Colonic mucosa (tissue), 4 donors: ENCODE measurements around the gene CAMSAP1. TPM values are rescaled to one million over a fixed set of nuclear protein-coding genes. Genes with fewer than 3 reads are reported as not detected.

Experiments
- DNase-seq: peaks from one replicate; pipeline ENCODE4 v3.0.0-alpha.2; 2020
- H3K27ac ChIP-seq: fragments of 200-600 bp; one replicate; pipeline ENCODE4 v1.8.0; 2021
- H3K27me3 ChIP-seq: fragments of 200-600 bp; one replicate; pipeline ENCODE4 v1.8.0; 2021
- H3K36me3 ChIP-seq: fragments of 200-600 bp; one replicate; pipeline ENCODE4 v1.8.0; 2021
- H3K4me1 ChIP-seq: fragments of 200-600 bp; one replicate; pipeline ENCODE4 v1.8.0; 2021; ENCODE audit warnings: mild to moderate bottlenecking
- H3K4me3 ChIP-seq: fragments of 200-600 bp; one replicate; pipeline ENCODE4 v1.8.0; 2021
- H3K9ac ChIP-seq, 2 donors: one replicate each; pipeline ENCODE4 v1.7.0; 2013; ENCODE audit warnings: control low read depth in 2 of 2, low read depth in 2 of 2, low read length in 2 of 2
- H3K9me3 ChIP-seq: fragments of 200-600 bp; one replicate; pipeline ENCODE4 v1.8.0; 2021
- CTCF ChIP-seq: fragments of 200-600 bp; IDR thresholded peaks from one replicate; pipeline ENCODE4 v1.8.0; 2022; ENCODE audit warnings: antibody characterized with exemption, mild to moderate bottlenecking
- intact Hi-C: fragments of 100-400 bp; cut with DNase I; formaldehyde crosslinking; loops from one replicate; pipeline ENCODE4 v1.14.1; 2022
- total RNA-seq, 2 donors: library from RNA; stranded (reverse); fragmentation: NEBNext Ultra II Directional in 1 of 2; extraction: Animal tissue kit (Norgen Biotek cat#: 25700) in 1 of 2; gene quantifications; one replicate each; pipeline ENCODE4 v1.2.1, GENCODE V29; 2021
- donor health status: healthy.
- donor health status: DM: no; HTN: no; CAD: no.
- donor health status: DM: no; HTN: no; CAD: no.

The CAMSAP1 gene
- total RNA-seq, 2 donors from 2014 or later, result 14.0 to 14.4 TPM

DNA sequence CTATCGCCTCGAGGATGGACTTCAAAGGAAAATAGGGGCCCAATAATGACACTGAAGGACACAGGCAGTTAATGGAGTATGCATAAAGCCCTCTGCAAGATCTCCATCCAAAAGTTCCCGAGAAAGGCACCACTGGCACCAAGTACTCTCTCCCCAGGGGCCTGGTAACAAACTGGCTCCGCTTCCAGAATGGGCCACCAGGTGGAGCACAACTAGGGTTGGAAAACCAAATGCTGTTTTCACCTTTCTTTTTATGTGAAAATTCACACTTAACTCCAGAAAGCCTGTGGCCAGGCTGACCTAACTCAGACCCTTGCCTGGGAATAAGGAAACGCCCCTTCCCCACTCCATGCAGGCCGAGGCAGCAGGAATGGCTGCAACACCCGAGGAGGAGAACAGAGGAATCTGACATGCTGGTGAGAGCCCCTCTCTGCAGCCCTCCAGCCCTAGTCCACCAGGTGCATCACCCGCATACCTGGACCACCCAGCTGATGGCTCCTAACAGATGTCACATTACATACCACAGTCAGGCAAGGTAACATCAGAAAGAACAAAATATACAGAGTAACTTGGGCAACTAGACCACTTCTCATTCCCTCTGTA, 42.8 kb downstream of the CAMSAP1 start:
- DNase-seq, result peak; percentile 58
- Histone ChIP-seq H3K9me3 (no peaks in the 10 kb centered on the region), H3K27me3 (no peaks in the 10 kb centered on the region), H3K27ac (no peak overlapping the region), H3K9ac (no peak overlapping the region), H3K4me3 (no peak overlapping the region), H3K36me3 (no peaks in the 10 kb centered on the region), H3K4me1 (no peaks in the 10 kb centered on the region)
- intact Hi-C loops, result loop anchor here (2.0 to 10.0 kb wide), 2 partner anchors 90 to 258 kb away; no protein-coding TSS in a partner anchor
- peak; percentile 81 for TF ChIP-seq CTCF

- DNase-seq, result no peak
- no peak overlapping the region for H3K27ac ChIP-seq
- no peaks in the 10 kb centered on the region for H3K27me3 ChIP-seq
- intact Hi-C loops, result loop anchor here (10.0 kb wide), 1 partner anchor 92 kb away; no protein-coding TSS in a partner anchor
- no peaks in the 10 kb centered on the region for H3K36me3 ChIP-seq
- H3K9ac ChIP-seq, result no peak overlapping the region
- H3K4me1 ChIP-seq, result no peaks in the 10 kb centered on the region
- no peak for TF ChIP-seq CTCF
- H3K4me3 ChIP-seq, result no peak overlapping the region
- no peaks in the 10 kb centered on the region for H3K9me3 ChIP-seq
These were observed 44.5 kb downstream of the CAMSAP1 start for GRCh38 chr9:135862809-135863208.

DNA sequence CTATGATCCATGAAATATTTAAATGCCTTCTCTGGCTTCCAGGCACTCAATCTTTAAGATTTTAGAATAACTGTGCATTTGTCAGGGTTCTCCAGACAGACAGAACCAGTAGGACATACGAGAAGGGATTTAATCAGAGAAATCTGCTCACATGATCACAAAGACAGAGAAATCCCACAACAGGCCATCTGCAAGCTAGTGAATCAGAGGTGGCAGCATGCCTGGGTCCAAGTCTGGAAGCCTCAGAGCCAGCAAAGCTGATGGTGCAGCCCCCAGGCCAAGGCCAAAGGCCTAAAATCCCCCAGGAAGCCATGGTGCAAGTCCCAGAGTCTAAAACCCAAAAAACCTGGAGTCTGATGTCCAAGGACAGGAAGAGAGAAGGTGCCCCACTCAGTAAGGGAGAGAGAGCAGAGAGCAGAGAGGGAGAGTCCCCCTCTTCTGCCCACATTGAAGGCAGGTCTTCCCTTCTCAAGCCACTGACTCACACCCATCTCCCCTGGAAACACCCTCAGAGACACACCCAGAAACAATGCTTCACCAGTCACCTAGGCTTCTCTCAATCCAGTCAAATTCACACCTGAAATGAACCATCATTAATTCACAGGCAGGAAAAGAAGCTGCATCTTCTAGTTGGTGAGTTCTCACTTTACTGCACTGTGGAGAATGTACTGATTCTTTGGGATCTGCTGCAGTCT, 48.7 kb downstream of the CAMSAP1 start:
- no peaks in the 10 kb centered on the region for H3K36me3 ChIP-seq
- H3K9me3 ChIP-seq, result no peaks in the 10 kb centered on the region
- H3K4me1 ChIP-seq, result no peaks in the 10 kb centered on the region
- no peak overlapping the region for H3K4me3 ChIP-seq
- no peaks in the 10 kb centered on the region for H3K27me3 ChIP-seq
- no peak overlapping the region for H3K27ac ChIP-seq
- intact Hi-C loops, result no loop called here
- DNase-seq, result no peak
- TF ChIP-seq CTCF, result no peak
- no peak overlapping the region for H3K9ac ChIP-seq

GRCh38 chr9:135857843-135858242, 49.5 kb downstream of the CAMSAP1 start:
- Histone ChIP-seq H3K27ac (no peak overlapping the region), H3K27me3 (no peaks in the 10 kb centered on the region), H3K4me1 (no peaks in the 10 kb centered on the region), H3K9me3 (no peaks in the 10 kb centered on the region), H3K4me3 (no peak overlapping the region), H3K36me3 (no peaks in the 10 kb centered on the region), H3K9ac (no peak overlapping the region)
- DNase-seq, result no peak
- no peak for TF ChIP-seq CTCF
- intact Hi-C loops, result no loop called here

GRCh38 chr9:135857371-135857786, 50.0 kb downstream of the CAMSAP1 start:
- H3K36me3 ChIP-seq, result no peaks in the 10 kb centered on the region
- no peak overlapping the region for H3K4me3 ChIP-seq
- intact Hi-C loops, result no loop called here

More at GRCh38 chr9:135857371-135857786, 50.0 kb downstream of the CAMSAP1 start:
- Histone ChIP-seq H3K4me1 (no peaks in the 10 kb centered on the region), H3K27me3 (no peaks in the 10 kb centered on the region), H3K27ac (no peak overlapping the region), H3K9ac (no peak overlapping the region), H3K9me3 (no peaks in the 10 kb centered on the region)
- no peak for TF ChIP-seq CTCF
- DNase-seq, result no peak
